ENCODE measurements around the gene MGARP.
A peak's percentile ranks its signal among the peaks of the same experiment; 100 is the strongest.

MGARP gene

DNA sequence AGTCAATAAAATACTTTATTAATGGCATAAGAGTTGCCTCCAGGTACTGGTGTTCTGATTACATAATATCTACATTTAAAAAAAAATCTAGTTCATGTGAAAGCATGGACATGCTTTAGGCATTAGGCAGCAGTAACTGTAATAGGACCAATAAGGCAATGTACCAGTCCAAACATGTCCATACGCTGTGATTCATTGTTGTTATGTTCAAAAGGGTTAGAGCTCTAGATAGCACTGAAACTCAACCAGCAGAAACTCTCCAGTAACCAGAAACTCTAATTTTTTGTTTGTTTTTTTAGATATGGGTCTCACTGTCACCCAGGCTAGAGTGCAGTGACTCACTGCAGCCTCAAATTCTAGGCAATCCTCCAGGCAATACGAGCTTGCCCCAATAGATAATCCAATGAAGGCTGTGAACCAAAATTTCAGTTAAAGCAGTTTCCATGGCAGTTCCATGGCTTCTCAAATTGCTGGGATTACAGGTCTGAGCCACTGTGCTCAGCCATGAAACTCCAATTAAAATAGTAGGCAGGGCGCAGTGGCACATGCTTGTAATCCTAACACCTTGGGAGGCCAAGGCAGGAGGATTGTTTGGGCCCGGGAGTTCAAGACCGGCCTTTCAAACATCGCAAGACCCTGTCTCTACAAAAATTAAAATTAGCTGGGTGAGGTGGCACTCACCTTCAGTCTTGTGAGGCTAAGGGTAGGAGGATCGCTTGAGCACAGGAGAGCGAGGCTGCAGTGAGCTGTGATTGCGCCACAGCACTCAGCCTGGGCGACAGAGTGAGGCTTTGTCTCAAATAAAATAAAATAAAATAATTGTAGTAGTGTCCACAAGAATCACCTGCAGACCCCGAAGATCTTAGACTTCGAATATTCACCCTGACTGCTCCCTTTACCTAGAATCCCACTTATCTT, 36.3 kb downstream of the MGARP start:
- FAIRE-seq (peak; percentile 55), DNase-seq (ENCODE audit: insufficient read length, low spot score) (peak; percentile 34)
- no peak for TF ChIP-seq POLR2A (IDR thresholded peaks at IDR 0.05; ENCODE audit: low read depth, low read length)

- TF ChIP-seq POLR2A (IDR thresholded peaks at IDR 0.05; ENCODE audit: low read depth, low read length) = no peak
- DNase-seq (ENCODE audit: insufficient read length, low spot score) (no peak), FAIRE-seq (no peak)
Observed at GRCh38 chr4:139242511-139243051, 37.4 kb downstream of the MGARP start.

GRCh38 chr4:139241784-139242151, 38.3 kb downstream of the MGARP start:
- FAIRE-seq = no peak
- no peak for TF ChIP-seq POLR2A (IDR thresholded peaks at IDR 0.05; ENCODE audit: low read depth, low read length)
- DNase-seq (ENCODE audit: insufficient read length, low spot score) = no peak

DNA sequence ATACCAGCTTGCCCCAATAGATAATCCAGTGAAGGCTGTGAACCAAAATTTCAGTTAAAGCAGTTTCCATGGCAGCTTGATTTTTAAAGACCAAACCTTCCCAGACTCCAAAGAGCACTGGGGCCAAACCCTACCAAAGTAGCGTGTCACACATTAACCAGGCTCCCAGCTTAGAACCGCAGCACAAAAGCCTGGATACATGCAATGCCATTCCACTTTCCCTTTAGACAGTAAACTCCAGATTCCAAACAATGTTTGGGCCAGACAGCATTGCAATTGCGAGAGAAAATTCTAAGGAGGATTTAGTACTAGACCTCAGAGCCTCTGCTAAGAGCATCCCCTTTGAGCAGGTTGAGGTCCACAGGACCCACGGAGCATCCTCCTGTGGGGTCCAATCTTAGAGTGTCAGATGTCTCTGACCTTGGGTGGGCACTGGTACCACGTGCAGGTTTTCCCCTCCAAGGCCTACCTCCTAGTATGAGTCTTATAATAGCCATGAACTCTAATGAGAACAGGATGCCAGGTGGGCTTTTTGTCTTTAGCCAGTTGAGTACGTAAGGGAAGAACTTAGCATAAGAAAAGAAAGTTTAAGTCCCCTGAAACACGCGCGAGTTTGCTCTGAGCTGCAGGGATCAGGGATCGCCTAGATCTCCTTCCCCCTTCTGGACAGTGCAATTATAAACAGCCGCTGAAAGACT, 38.8 kb downstream of the MGARP start:
- DNase-seq (ENCODE audit: insufficient read length, low spot score) = no peak
- no peak for FAIRE-seq
- no peak for TF ChIP-seq POLR2A (IDR thresholded peaks at IDR 0.05; ENCODE audit: low read depth, low read length)

- no peak for TF ChIP-seq POLR2A (IDR thresholded peaks at IDR 0.05; ENCODE audit: low read depth, low read length)
- no peak for FAIRE-seq
- DNase-seq (ENCODE audit: insufficient read length, low spot score) = no peak
Observed at GRCh38 chr4:139239127-139239772, 40.8 kb downstream of the MGARP start.

GRCh38 chr4:139234253-139234652, 45.8 kb downstream of the MGARP start:
- DNase-seq (ENCODE audit: insufficient read length, low spot score) (no peak), FAIRE-seq (no peak)
- no peak for TF ChIP-seq POLR2A (IDR thresholded peaks at IDR 0.05; ENCODE audit: low read depth, low read length)

DNA sequence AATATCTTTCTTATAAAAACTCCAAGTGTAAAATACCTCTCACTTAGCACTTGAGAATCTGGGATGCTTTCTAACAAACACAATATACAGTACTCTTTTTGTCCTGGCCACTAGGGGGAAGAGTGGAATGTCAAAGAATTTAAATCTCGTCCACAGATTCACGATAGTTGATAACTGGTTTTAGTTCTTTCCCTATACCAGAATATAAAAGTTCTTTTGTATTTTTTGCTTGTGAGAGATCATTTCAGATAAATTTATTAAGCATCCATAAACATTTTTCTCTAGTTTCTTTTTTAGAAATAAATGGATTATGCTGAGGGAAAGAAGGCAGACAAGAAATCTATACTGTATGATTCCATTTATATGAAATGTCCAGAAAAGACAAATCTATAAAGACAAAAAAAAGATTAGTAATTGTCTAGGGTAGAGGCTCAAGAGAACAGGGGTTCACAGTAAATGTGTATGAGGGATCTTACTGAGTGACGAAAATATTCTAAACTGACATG, 50.4 kb downstream of the MGARP start:
- peak; percentile 10 for DNase-seq (ENCODE audit: insufficient read length, low spot score)
- no peak for TF ChIP-seq POLR2A (IDR thresholded peaks at IDR 0.05; ENCODE audit: low read depth, low read length)
- FAIRE-seq = no peak

- DNase-seq (ENCODE audit: insufficient read length, low spot score) (no peak), FAIRE-seq (no peak)
- TF ChIP-seq POLR2A (IDR thresholded peaks at IDR 0.05; ENCODE audit: low read depth, low read length) = no peak
Observed at GRCh38 chr4:139227729-139228404, 52.2 kb downstream of the MGARP start.

DNA sequence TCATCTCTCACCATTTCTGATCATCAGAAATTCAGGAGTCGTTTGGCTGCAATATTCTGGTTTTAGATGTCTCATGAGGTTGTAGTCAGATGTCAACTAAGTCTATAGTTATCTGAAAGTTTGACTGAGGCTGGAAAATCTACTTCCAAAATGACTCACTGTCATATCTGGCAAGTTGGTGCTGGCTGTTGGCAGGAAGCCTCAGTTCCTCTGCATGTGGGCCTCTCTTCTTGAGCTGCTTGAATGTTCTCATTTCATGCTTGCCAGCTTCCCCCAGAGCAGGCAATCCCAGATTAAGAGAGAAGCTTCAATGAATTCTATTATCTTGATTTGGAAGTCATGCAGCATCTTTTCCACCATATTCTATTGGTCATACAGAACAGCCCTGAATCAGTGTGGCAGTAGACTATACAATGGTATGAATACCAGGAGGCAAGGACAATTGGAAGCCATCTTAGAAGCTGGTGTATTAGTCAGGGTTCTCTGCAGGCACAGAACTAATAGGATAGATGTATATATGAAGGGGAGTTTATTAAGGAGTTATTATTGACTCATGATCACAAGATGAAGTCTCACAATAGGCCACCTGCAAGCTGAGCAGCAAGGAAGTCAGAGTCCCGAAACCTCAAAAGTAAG, 56.2 kb downstream of the MGARP start:
- FAIRE-seq (no peak), DNase-seq (ENCODE audit: insufficient read length, low spot score) (no peak)
- no peak for TF ChIP-seq POLR2A (IDR thresholded peaks at IDR 0.05; ENCODE audit: low read depth, low read length)

- no peak for DNase-seq (ENCODE audit: insufficient read length, low spot score)
- TF ChIP-seq POLR2A (IDR thresholded peaks at IDR 0.05; ENCODE audit: low read depth, low read length) = no peak
- no peak for FAIRE-seq
Observed at GRCh38 chr4:139222215-139222614, 57.8 kb downstream of the MGARP start.

- FAIRE-seq (no peak), DNase-seq (ENCODE audit: insufficient read length, low spot score) (no peak)
- no peak for TF ChIP-seq POLR2A (IDR thresholded peaks at IDR 0.05; ENCODE audit: low read depth, low read length)
Observed at GRCh38 chr4:139221687-139222086, 58.3 kb downstream of the MGARP start.

DNA sequence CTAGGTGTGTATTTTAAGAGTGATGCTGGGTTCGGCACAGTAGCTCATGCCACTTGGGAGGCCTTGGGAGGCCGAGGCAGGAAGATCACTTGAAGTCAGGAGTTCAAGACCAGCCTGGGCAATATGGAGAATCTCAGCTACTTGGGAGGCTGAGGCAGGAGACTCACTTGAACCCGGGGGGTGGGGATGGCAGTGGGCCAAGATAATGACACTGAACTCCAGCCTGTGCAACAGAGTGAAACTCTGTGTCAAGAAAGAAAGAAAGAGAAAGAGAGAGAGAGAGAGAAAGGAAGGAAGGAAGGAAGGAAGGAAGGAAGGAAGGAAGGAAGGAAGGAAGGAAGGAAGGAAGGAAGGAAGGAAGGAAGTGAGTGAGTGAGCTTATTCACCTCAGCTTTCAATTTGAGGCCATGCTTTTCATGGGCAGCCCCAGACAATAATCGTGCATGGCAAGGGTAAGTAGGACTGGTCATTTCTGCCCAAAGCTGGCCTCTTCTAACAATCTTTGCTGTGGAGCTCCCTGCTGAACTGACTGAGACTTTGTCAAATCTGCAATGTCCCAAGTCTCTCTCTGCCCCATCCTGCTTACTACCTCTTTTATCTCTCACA, 60.5 kb downstream of the MGARP start:
- FAIRE-seq (no peak), DNase-seq (ENCODE audit: insufficient read length, low spot score) (no peak)
- no peak for TF ChIP-seq POLR2A (IDR thresholded peaks at IDR 0.05; ENCODE audit: low read depth, low read length)
